MM.1S (cell line): ENCODE data around the gene FRAT1.

Experiments used
- CTCF ChIP-seq: fragments of 300-600 bp; sonication (generic); IDR thresholded peaks from 2 replicates; pipeline ENCODE4 v1.5.1; 2016; ENCODE audit warnings: antibody characterized with exemption, low read length, mixed read lengths
- EZH2 ChIP-seq: fragments of 300-600 bp; sonication (generic); optimal IDR thresholded peaks from 2 replicates; pipeline ENCODE3; 2017; ENCODE audit warnings: low read depth, mild to moderate bottlenecking, antibody characterized with exemption, low read length, mixed read lengths

GRCh38 chr10:97335188-97335619 is 16.1 kb downstream of the FRAT1 start:
- no peak for TF ChIP-seq CTCF
- no peak for TF ChIP-seq EZH2
